Measurements from ENCODE around the gene DPRX.

DNA sequence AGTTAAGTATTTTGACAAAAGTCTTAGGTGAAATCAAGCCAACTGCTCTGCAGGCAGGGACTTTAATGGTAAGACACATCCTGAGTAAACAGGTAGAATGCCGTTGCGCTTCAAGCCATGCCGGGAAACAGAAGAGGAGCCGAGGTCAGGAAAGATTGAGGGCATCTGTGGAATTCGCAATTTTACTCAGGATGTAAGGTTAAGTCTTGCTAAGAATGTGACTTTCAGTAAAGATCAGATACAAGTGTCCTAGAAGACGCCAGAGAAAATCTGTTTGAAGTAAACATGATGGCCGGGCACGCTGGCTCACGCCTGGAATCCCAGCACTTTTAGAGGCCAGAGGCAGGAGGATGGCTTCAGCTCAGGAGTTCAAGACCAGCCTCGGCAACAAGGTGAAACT is 33.4 kb upstream of the DPRX start:
- TF ChIP-seq, protein P1, sequence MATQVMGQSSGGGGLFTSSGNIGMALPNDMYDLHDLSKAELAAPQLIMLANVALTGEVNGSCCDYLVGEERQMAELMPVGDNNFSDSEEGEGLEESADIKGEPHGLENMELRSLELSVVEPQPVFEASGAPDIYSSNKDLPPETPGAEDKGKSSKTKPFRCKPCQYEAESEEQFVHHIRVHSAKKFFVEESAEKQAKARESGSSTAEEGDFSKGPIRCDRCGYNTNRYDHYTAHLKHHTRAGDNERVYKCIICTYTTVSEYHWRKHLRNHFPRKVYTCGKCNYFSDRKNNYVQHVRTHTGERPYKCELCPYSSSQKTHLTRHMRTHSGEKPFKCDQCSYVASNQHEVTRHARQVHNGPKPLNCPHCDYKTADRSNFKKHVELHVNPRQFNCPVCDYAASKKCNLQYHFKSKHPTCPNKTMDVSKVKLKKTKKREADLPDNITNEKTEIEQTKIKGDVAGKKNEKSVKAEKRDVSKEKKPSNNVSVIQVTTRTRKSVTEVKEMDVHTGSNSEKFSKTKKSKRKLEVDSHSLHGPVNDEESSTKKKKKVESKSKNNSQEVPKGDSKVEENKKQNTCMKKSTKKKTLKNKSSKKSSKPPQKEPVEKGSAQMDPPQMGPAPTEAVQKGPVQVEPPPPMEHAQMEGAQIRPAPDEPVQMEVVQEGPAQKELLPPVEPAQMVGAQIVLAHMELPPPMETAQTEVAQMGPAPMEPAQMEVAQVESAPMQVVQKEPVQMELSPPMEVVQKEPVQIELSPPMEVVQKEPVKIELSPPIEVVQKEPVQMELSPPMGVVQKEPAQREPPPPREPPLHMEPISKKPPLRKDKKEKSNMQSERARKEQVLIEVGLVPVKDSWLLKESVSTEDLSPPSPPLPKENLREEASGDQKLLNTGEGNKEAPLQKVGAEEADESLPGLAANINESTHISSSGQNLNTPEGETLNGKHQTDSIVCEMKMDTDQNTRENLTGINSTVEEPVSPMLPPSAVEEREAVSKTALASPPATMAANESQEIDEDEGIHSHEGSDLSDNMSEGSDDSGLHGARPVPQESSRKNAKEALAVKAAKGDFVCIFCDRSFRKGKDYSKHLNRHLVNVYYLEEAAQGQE (IDR thresholded peaks at IDR 0.05; ENCODE audit: borderline replicate concordance), result no peak
- TF ChIP-seq TAF1 (IDR thresholded peaks at IDR 0.05; ENCODE audit: low read depth), result no peak
- TF ChIP-seq, protein P2, sequence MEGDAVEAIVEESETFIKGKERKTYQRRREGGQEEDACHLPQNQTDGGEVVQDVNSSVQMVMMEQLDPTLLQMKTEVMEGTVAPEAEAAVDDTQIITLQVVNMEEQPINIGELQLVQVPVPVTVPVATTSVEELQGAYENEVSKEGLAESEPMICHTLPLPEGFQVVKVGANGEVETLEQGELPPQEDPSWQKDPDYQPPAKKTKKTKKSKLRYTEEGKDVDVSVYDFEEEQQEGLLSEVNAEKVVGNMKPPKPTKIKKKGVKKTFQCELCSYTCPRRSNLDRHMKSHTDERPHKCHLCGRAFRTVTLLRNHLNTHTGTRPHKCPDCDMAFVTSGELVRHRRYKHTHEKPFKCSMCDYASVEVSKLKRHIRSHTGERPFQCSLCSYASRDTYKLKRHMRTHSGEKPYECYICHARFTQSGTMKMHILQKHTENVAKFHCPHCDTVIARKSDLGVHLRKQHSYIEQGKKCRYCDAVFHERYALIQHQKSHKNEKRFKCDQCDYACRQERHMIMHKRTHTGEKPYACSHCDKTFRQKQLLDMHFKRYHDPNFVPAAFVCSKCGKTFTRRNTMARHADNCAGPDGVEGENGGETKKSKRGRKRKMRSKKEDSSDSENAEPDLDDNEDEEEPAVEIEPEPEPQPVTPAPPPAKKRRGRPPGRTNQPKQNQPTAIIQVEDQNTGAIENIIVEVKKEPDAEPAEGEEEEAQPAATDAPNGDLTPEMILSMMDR (IDR thresholded peaks at IDR 0.05; ENCODE audit: poor library complexity, severe bottlenecking), result no peak
- TF ChIP-seq MXI1 (conservative IDR thresholded peaks at IDR 0.05; ENCODE audit: poor library complexity, severe bottlenecking), result no peak
- TF ChIP-seq EZH2 (IDR thresholded peaks at IDR 0.05; ENCODE audit: borderline replicate concordance, insufficient read depth, low read length, poor library complexity, severe bottlenecking), result no peak
- no peak for TF ChIP-seq EP300 (conservative IDR thresholded peaks at IDR 0.05; ENCODE audit: poor library complexity, severe bottlenecking)
- no peak for TF ChIP-seq RAD21 (conservative IDR thresholded peaks at IDR 0.05)
- no peak for TF ChIP-seq SMC3 (conservative IDR thresholded peaks at IDR 0.05; ENCODE audit: poor library complexity)
